ENCODE measurements around the gene PNPLA2. TPM values are rescaled to one million over a fixed set of nuclear protein-coding genes. Genes with fewer than 3 reads are reported as not detected.

PNPLA2 gene
- total RNA-seq, 2 experiments from 2014 or later = 110 to 125 TPM

DNA sequence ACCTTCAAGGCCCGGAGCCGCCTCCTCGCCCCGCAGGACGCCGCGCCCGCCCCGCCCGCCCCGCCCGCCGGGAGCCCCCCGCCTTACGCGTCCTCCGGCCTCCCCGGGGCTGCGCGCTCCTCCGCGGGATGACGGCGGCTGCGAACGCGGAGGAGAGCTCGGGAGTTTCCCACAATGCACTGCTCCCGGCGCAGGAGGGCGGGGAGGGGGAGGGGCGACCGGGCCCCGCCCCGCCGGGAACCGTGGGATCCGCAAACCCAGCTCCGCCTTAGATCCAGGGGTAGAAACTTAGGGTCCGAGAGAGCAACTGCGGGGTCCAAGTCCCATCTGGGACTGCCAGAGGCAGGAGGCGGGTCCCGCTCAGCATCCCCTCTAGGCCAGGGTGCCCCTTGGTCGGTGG, 28.8 kb upstream of the PNPLA2 start, which contains the start of gene CEND1:
CEND1 (minus strand) TSS at position 148 of the 400 bp plus-strand sequence. CDS start 1,514 bp downstream, outside the sequence.
- POLR2A ChIA-PET = interaction anchor here (0.6 to 3.5 kb wide), 3 partner anchors 12 to 17 kb away, joined by 3 to 20 read pairs (median 3); partner anchors contain the start of gene GATD1
- Mint-ChIP-seq H3K27me3 (no peaks in the 10 kb centered on the region), H3K4me1 (peaks cover 5% of the 10 kb centered on the region), H3K27ac (no peak within 1 kb of the TSS), H3K9me3 (no peaks in the 10 kb centered on the region), H3K36me3 (peaks cover 3% of the 10 kb centered on the region), H3K4me3 (no peak within 1 kb of the TSS)
- DNase-seq (no peak), ATAC-seq (ENCODE audit: low read depth) (peak; percentile 16)

DNA sequence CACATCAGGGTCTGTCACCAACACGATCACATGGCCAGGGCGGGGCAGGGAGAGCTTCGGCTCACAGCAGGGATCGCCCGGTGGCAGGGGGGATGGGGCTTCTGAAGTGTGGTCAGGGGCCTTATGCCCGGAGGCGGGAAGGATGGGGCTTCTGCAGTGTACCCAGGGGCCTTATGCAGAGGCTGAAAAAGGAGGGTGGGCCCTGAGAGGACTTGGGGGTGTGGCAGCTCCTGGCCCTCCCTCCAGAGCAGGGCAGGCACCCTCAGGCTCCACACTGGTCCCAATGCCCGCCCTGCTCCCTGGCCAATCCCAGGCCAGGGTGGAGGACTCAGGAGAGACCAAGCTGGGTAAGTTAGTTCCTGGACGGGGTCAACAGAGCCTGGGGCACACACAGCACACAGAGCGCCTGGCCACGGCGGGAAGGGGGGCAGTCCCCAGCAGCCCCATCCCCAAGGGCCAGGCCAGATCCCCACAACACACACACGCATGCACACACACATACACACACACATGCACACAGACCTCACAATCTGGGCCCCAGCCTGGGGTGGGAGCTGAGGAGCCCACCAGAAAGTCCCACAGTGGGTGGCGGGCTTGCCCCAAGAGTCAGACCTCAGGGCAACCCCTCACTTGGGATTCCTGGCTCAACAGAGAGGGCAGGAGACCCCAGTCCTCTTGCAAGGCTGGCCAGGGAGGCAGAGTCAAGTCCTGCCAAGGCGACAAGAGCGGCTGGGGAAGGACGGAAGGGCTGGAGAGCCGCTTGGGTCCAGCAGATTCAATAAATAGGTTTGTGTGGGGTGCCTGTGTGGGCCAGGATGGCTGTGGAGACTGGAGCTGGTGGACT, 27.8 kb upstream of the PNPLA2 start:
- no peak overlapping the region for H3K4me3 Mint-ChIP-seq
- no peaks in the 10 kb centered on the region for H3K9me3 Mint-ChIP-seq
- H3K27ac Mint-ChIP-seq = peak overlapping the region; percentile 42
- peaks cover 3% of the 10 kb centered on the region for H3K4me1 Mint-ChIP-seq
- DNase-seq (no peak), ATAC-seq (ENCODE audit: low read depth) (no peak)
- H3K36me3 Mint-ChIP-seq = peaks cover 3% of the 10 kb centered on the region
- POLR2A ChIA-PET = interaction anchor here (3.5 kb wide), 1 partner anchor 13 kb away, joined by 20 read pairs; the partner anchor contains the start of gene GATD1
- H3K27me3 Mint-ChIP-seq = no peaks in the 10 kb centered on the region

DNA sequence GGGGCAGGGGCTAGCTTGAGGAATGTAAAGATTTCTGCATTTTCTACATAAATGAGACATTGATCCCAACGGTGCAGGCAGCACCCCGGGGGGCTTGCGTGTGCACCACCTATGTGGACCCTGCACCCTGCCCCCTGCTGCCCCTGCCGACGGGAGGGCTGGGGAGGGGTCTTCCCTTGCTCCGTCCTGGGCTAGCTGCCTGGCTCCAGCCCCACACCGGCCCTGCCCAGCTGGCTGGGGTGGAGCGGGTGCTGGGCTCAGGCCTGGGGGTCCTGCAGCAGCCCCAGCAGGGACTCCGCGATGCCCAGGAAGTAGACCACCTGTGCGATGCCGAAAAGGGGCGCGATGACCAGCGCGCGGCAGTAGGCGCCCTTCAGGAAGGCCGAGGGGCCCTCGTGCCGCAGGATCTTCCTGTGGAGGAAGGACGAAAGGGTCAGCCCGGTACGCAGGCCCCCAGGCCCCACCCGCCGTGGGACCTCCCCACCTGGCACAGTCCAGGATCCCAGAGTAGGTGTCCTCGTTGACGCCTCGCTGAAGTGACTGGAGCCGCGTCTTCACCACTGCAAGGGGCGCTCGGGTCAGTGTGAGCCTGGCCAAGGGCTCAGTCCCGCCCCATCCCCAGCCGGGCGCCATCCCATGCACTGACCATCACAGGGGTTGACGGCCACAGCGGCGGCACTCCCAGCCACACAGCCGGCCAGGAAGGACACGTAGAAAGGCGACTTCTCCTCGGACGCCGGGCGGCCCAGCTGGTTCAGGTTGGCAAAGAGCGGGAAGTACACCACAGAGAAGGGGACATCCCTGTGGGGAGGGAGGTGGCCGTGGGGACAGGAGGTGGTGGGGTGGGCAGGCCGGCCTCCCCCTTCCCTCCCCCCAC, 26.8 kb upstream of the PNPLA2 start:
- peaks cover 3% of the 10 kb centered on the region for H3K36me3 Mint-ChIP-seq
- POLR2A ChIA-PET = interaction anchor here (1.1 to 3.5 kb wide), 2 partner anchors 8 to 14 kb away, joined by 3 to 20 read pairs; partner anchors contain the start of gene GATD1
- H3K27me3 Mint-ChIP-seq = no peaks in the 10 kb centered on the region
- ATAC-seq (ENCODE audit: low read depth) = no peak
- H3K9me3 Mint-ChIP-seq = no peaks in the 10 kb centered on the region
- no peak for DNase-seq
- peaks cover 5% of the 10 kb centered on the region for H3K4me1 Mint-ChIP-seq
- H3K4me3 Mint-ChIP-seq = no peak overlapping the region
- H3K27ac Mint-ChIP-seq = no peak overlapping the region

DNA sequence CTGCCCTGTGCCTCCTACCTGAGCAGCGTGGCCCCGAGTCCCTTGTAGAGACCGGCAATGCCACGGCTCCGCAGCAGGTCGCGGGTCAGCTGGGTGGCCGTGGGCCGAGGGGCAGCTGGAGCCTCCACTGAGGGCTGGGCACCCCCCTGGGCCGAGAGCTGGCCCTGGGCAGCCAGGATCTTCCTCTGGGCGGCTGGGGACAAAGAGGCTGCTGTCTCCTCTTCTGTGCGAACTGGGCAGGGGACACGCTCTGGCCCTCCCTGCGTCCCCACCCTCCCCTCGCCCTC, 26.2 kb upstream of the PNPLA2 start:
- no peaks in the 10 kb centered on the region for H3K27me3 Mint-ChIP-seq
- peaks cover 3% of the 10 kb centered on the region for H3K36me3 Mint-ChIP-seq
- no peaks in the 10 kb centered on the region for H3K9me3 Mint-ChIP-seq
- no peak for ATAC-seq (ENCODE audit: low read depth)
- no peak for DNase-seq
- POLR2A ChIA-PET = interaction anchor here (1.1 kb wide), 1 partner anchor 8 kb away, joined by 3 read pairs; no protein-coding TSS in a partner anchor
- H3K27ac Mint-ChIP-seq = no peak overlapping the region
- peaks cover 6% of the 10 kb centered on the region for H3K4me1 Mint-ChIP-seq
- no peak overlapping the region for H3K4me3 Mint-ChIP-seq

DNA sequence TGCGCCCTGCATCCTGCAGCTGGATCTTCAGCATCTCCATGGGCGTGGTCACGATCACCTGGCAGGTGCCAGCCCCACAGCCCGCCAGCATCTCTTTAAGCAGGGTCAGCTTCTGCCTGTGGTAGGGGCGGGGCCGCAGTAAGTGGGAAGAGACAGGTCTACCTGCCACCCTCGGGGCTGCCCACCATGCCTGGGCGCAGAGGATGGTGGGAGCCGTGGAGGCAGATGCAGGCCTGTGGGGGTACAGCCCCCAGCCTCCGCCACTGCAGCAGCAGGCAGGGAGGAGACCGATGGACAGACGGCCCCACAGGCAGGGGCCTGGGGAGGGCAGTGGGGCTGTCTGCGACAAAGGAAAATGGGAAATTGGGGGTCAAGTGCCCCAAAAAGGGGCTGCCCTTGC, 25.8 kb upstream of the PNPLA2 start:
- H3K4me3 Mint-ChIP-seq = no peak overlapping the region
- no peaks in the 10 kb centered on the region for H3K9me3 Mint-ChIP-seq
- peaks cover 6% of the 10 kb centered on the region for H3K4me1 Mint-ChIP-seq
- ATAC-seq (ENCODE audit: low read depth) = no peak
- peaks cover 3% of the 10 kb centered on the region for H3K36me3 Mint-ChIP-seq
- DNase-seq = no peak
- POLR2A ChIA-PET = interaction anchor here (1.1 kb wide), 2 partner anchors 9 to 15 kb away, joined by 3 to 5 read pairs; partner anchors contain the start of gene GATD1
- H3K27ac Mint-ChIP-seq = no peak overlapping the region
- H3K27me3 Mint-ChIP-seq = no peaks in the 10 kb centered on the region

DNA sequence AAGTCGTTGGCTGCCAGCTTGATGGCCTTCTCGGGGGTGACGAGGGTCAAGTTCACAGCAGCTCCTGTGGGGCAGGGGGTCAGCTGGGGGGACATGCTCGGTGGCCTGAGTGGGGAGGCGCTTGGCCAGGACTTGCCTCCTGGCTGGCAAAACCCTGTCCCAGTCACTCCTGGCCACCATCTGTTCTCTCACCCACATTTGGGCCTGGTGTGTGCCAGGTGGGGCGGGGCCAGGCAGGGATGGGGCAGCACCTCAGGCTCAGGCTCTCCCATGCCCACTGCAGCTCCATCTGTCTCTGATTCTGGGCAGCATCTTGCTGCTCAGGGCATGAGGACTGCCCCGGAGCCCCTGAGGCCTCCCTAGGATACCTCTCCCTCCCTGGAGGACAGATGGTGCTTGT, 25.2 kb upstream of the PNPLA2 start:
- Mint-ChIP-seq H3K36me3 (peaks cover 3% of the 10 kb centered on the region), H3K27ac (no peak overlapping the region), H3K4me3 (no peak overlapping the region), H3K4me1 (peaks cover 6% of the 10 kb centered on the region), H3K27me3 (no peaks in the 10 kb centered on the region), H3K9me3 (no peaks in the 10 kb centered on the region)
- no peak for ATAC-seq (ENCODE audit: low read depth)
- POLR2A ChIA-PET = interaction anchor here (1.1 kb wide), 2 partner anchors 10 to 16 kb away, joined by 3 to 5 read pairs; partner anchors contain the start of gene GATD1
- no peak for DNase-seq

DNA sequence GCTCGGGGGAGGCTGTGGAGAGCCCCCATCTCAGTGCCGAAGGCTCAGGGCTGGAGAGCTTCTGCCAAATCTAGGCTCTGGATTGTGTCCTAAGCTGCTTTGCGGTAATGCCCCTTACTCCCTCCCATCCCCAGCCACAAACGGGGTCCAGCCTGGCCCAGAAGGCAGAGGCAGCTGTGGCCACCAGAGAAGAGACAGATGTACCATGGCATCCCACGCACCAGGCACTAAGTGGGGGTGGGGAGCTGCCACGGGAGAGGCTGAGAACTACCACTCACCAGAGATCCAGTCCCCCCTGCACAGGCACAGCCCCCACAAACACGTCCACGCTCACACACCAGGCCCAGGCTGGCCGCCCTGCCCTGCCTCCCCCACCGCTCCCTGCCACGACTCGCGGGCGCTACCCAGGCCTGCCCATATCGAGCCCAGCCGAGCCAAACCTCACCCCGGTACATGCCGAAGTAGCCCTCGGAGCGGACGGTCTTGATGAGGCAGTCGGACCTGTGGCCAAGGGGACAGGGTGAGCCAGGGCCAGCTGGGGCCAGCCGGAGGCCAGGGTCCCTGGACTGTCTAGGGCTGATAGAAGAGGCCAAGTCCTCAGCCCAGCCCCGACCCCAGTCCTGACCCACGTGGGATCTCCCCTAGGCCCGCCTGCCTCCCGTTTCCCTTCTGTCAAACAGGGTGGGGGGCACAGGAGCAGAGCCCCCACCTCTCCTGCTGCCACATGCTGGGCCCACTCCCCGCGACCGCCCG, 24.5 kb upstream of the PNPLA2 start:
- H3K27ac Mint-ChIP-seq = peak overlapping the region; percentile 42
- ATAC-seq (ENCODE audit: low read depth) (no peak), DNase-seq (no peak)
- no peaks in the 10 kb centered on the region for H3K9me3 Mint-ChIP-seq
- H3K4me3 Mint-ChIP-seq = peak overlapping the region; percentile 42
- H3K4me1 Mint-ChIP-seq = peaks cover 6% of the 10 kb centered on the region
- no peaks in the 10 kb centered on the region for H3K27me3 Mint-ChIP-seq
- peaks cover 3% of the 10 kb centered on the region for H3K36me3 Mint-ChIP-seq
- POLR2A ChIA-PET = interaction anchor here (1.1 to 3.3 kb wide), 3 partner anchors 17 to 31 kb away, joined by 4 to 15 read pairs (median 5); partner anchors contain the start of gene GATD1

DNA sequence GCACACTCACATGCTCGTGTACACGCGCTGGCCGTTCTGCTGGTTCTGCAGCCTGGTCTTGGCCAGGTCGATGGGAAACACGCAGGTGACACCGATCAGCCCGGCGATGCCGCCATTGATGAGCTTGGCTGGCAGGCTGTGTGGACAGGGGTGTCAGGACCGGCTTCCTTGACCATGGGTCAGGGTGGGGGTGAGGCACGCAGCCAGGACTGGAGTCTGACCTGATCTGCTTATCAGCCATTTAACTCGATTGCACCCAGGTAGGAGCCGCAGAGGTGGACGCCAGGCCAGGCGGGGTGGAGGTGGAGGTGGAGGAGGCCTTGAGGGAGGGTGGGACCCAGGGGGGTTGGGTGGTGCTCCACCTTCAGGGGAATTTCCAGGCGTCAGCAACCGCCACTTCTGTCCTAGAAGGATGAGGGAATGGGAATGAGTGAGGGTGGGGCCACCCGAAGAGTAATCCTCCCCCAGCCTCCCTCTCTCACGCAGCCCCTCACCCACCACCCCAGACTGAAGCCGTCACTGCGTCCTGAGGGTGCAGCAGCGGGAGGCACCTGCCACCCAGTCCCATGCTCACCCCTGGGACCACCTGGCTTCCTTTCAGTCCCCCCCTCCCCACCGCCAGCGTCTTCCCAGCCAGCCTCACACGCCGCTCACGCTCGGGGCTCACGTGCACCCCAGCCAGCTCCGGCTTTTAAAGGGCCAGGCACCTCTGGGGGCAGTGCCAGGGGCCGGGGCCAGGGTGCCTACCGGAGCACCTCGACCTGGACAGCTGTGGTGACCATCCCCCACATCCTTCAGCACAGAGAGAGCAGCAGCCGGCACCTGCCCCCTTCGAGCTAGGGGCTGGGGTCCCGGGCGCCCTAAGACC, 23.7 kb upstream of the PNPLA2 start:
- H3K27me3 Mint-ChIP-seq = no peaks in the 10 kb centered on the region
- H3K4me1 Mint-ChIP-seq = peaks cover 6% of the 10 kb centered on the region
- H3K4me3 Mint-ChIP-seq = peak overlapping the region; percentile 98
- H3K36me3 Mint-ChIP-seq = peaks cover 3% of the 10 kb centered on the region
- POLR2A ChIA-PET = interaction anchor here (1.1 to 3.3 kb wide), 7 partner anchors 9 to 31 kb away, joined by 3 to 20 read pairs (median 5); partner anchors contain the start of genes PNPLA2 and RPLP2
- no peak for DNase-seq
- no peaks in the 10 kb centered on the region for H3K9me3 Mint-ChIP-seq
- no peak for ATAC-seq (ENCODE audit: low read depth)
- H3K27ac Mint-ChIP-seq = peak overlapping the region; percentile 42

DNA sequence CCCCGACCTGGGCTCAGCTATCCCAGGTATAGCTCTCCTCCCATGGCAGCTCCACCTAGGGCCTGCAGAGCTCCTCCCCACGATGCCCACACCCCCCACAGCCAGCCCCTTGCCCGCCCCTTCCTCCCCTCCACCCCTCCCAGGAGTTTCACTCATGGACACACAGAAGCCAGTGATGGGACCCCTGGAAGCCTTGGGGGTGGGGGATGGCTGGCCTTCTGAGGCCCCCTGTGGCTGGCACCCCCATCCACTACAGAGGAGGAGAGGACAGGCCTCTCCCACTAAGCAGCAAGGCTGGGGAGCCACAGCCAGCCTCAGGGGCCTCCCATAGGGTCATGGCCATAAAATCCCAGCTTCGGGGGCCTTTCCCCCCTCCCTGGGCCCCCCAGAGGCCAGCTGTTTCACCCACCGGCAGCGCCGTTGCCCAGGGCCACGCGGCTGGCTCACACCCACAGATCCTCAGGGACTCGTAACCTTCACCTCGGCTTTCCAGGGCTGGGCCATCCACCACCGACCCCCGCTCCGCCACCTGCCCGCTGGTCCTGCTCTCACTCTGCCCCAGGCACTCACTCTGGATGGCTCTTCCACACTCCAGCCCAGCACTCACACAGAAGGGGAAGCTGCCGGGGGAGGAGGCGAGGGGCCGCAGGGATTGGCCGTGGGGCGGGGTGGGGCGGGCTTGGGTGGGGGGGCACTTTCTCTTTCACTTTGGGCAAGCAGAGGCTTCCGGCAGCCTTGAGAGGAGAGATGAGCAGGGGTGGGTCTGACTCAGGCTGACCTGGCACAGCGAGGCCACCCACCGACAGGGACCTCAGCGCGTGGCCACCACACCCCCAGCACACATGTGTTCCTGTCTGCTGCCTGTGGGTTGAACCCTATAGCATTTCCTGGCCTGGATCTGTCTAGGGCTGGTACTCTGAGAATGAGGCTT, 22.8 kb upstream of the PNPLA2 start:
- Mint-ChIP-seq H3K27me3 (no peaks in the 10 kb centered on the region), H3K36me3 (peaks cover 3% of the 10 kb centered on the region), H3K27ac (peak overlapping the region; percentile 95), H3K4me1 (peaks cover 6% of the 10 kb centered on the region), H3K9me3 (no peaks in the 10 kb centered on the region), H3K4me3 (peak overlapping the region; percentile 98)
- ATAC-seq (ENCODE audit: low read depth) (peak; percentile 48), DNase-seq (peak; percentile 76)
- POLR2A ChIA-PET = interaction anchor here (0.8 to 3.3 kb wide), 12 partner anchors 8 to 49 kb away, joined by 3 to 20 read pairs (median 5); partner anchors contain the start of genes PNPLA2, RPLP2 and TALDO1

DNA sequence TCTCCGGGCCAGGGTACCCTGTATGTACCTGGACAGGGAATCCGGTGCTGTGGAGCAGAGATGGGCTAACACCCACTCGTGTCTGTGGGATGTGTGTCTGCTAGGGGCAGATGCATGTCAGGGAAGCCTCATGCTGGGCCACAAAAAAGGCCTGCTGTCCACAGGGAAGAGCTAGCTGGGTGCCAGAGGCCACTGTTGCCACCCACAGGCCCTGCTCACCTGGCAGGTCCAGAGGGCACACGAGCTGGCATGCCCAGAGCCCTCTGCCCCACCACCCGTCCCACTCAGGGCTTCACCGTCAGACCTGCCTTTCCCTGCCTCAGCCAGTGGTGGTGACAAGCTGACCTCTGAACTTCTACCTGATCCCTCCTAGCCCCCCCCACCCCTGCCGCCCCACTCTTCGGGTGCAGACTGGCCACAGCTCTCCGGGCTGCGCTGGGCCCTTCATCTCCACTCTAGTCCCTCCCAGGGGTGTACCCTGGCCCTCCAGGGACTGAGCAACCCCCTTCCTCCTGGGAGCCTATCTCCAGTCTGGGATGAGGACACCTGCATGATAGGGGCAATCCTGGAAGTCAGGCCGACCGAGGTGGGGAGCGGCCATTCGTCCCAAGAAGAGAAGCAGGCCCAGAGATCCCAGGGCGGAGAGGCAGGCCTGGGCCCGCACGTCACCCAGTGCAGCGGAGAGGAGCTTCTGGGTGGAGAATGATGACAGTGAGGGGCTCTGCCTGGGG, 22.0 kb upstream of the PNPLA2 start:
- peak overlapping the region; percentile 98 for H3K4me3 Mint-ChIP-seq
- POLR2A ChIA-PET = interaction anchor here (0.5 to 3.3 kb wide), 10 partner anchors 9 to 50 kb away, joined by 3 to 20 read pairs (median 7); partner anchors contain the start of genes PNPLA2, RPLP2 and TALDO1
- peak overlapping the region; percentile 95 for H3K27ac Mint-ChIP-seq
- no peaks in the 10 kb centered on the region for H3K9me3 Mint-ChIP-seq
- no peak for DNase-seq
- peaks cover 6% of the 10 kb centered on the region for H3K4me1 Mint-ChIP-seq
- no peaks in the 10 kb centered on the region for H3K27me3 Mint-ChIP-seq
- ATAC-seq (ENCODE audit: low read depth) = peak; percentile 0
- H3K36me3 Mint-ChIP-seq = peaks cover 3% of the 10 kb centered on the region

Measured in activated naive CD8-positive, alpha-beta T cell treated with anti-CD3 and anti-CD28 coated beads, Interleukin-2, amount 10 ng/mL, durations not matched to agents 7 days and 5 days (primary cell).